Kidney (tissue), 14 donors: Measurements from ENCODE around the gene STKLD1. TPM values are rescaled to one million over a fixed set of nuclear protein-coding genes. Genes with fewer than 3 reads are reported as not detected.

Experiments used
- DNase-seq, 5 donors: peaks; one replicate each; pipeline ENCODE4 v3.0.0-alpha.2; 2013 to 2020
- FAIRE-seq: peaks from 2 replicates; lab custom pipeline; 2012; peaks lifted over from hg19 to GRCh38; lab: Jason Lieb, UNC
- H3K27ac ChIP-seq, 2 donors: one replicate each; pipeline ENCODE4 v1.7.0; 2013; ENCODE audit warnings: low read depth in 2 of 2, low read length in 2 of 2, inconsistent platforms in 1 of 2
- H3K27me3 ChIP-seq: one replicate; pipeline ENCODE4 v1.7.1; 2013; ENCODE audit warnings: low read length, inconsistent platforms; ENCODE audit not compliant: control insufficient read depth, insufficient read depth
- H3K36me3 ChIP-seq, 3 donors: one replicate each; pipeline versions ENCODE4 v1.7.0 to v1.7.1; 2013; ENCODE audit warnings: low read length in 3 of 3, control low read depth in 1 of 3, inconsistent platforms in 1 of 3; ENCODE audit not compliant: insufficient read depth in 3 of 3, control insufficient read depth in 2 of 3
- H3K4me1 ChIP-seq, 3 donors: one replicate each; pipeline versions ENCODE4 v1.7.0 to v1.7.1; 2013; ENCODE audit warnings: low read length in 3 of 3, inconsistent platforms in 1 of 3, low read depth in 1 of 3; ENCODE audit not compliant: control insufficient read depth in 2 of 3, insufficient read depth in 2 of 3
- H3K4me3 ChIP-seq, 3 donors: one replicate each; pipeline versions ENCODE4 v1.7.0 to v1.8.1; 2013; ENCODE audit warnings: low read length in 3 of 3, control low read depth in 1 of 3, inconsistent platforms in 1 of 3
- H3K9ac ChIP-seq, 3 donors: one replicate each; pipeline versions ENCODE4 v1.7.0 to v1.7.1; 2013; ENCODE audit warnings: low read length in 3 of 3, control low read depth in 1 of 3, inconsistent platforms in 1 of 3
- H3K9me3 ChIP-seq, 3 donors: one replicate each; pipeline versions ENCODE4 v1.7.0 to v1.7.1; 2013; ENCODE audit warnings: low read length in 3 of 3, control low read depth in 1 of 3, inconsistent platforms in 1 of 3; ENCODE audit not compliant: control insufficient read depth in 2 of 3, insufficient read depth in 1 of 3
- CTCF ChIP-seq: IDR thresholded peaks from 3 replicates; pipeline ENCODE4 v1.5.1; 2012; ENCODE audit warnings: mild to moderate bottlenecking, moderate library complexity, borderline replicate concordance; ENCODE audit not compliant: insufficient read depth; ENCODE audit errors: extremely low read depth
- intact Hi-C: fragments of 100-400 bp; cut with DNase I; formaldehyde crosslinking; loops from one replicate; pipeline ENCODE4 v1.11.1; 2022
- polyA plus RNA-seq: library from polyadenylated mRNA; stranded (reverse); fragments of 350-450 nt; fragmentation: Illumina TruSeq; extraction: RNeasy Lipid Tissue Mini Kit (QIAGEN cat#74804); gene quantifications from one replicate; pipeline ENCODE4 v1.2.3, GENCODE V29; 2014; ENCODE audit warnings: low read depth, low replicate concordance; ENCODE audit not compliant: insufficient read depth
- total RNA-seq: library from RNA; stranded (reverse); fragmentation: NEBNext Ultra II Directional; extraction: Animal tissue kit (Norgen Biotek cat#: 25700); gene quantifications from one replicate; pipeline ENCODE4 v1.2.1, GENCODE V29; 2021
- donor health status: control.
- donor health status: control.
- donor health status: control.
- donor health status: control.
- donor health status: control.
- donor health status: DM: yes; HTN: yes; CAD: no.
- donor health status: Normal renal cell carcinoma (clear cell type).

The STKLD1 gene
- total and polyA plus RNA-seq, 2 donors from 2014 or later: 1.9 to 4.0 TPM

- Histone ChIP-seq H3K9ac (peak within 1 kb of the TSS; percentile 91 to 99 (median 92)), H3K27ac (peak within 1 kb of the TSS; percentile 84 to 96), H3K4me3 (peak within 1 kb of the TSS; percentile 76 to 99 (median 93)), H3K9me3 (no peaks in the 10 kb centered on the region), H3K4me1 (peaks cover 4 to 19% (median 5%) of the 10 kb centered on the region in 3 donors), H3K27me3 (no peaks in the 10 kb centered on the region), H3K36me3 (peaks cover 10 to 58% (median 32%) of the 10 kb centered on the region in 3 donors)
- intact Hi-C loops: no loop called here
- no peak for FAIRE-seq
- peak; percentile 96 to 99 (median 97) for DNase-seq
- TF ChIP-seq CTCF: no peak
These were observed 28.0 kb upstream of the STKLD1 start, which contains the start of the genes MED22 and RPL7A for GRCh38 chr9:133347985-133348717. MED22 (minus strand) TSS chr9:133348131; CDS start chr9:133346662, 1,469 bp downstream. RPL7A (plus strand) TSS chr9:133348218; CDS start chr9:133348244, 26 bp downstream.

GRCh38 chr9:133348718-133349573 lies 27.2 kb upstream of the STKLD1 start:
- DNase-seq (no peak), FAIRE-seq (no peak)
- intact Hi-C loops: no loop called here
- H3K9me3 ChIP-seq: no peaks in the 10 kb centered on the region
- peak overlapping the region; percentile 91 to 99 (median 92) for H3K9ac ChIP-seq
- peaks cover 4 to 19% (median 5%) of the 10 kb centered on the region in 3 donors for H3K4me1 ChIP-seq
- TF ChIP-seq CTCF: no peak
- peak overlapping the region; percentile 76 to 99 (median 93) for H3K4me3 ChIP-seq
- H3K36me3 ChIP-seq: peaks cover 10 to 50% (median 29%) of the 10 kb centered on the region in 3 donors
- no peaks in the 10 kb centered on the region for H3K27me3 ChIP-seq
- peak overlapping the region; percentile 84 to 96 for H3K27ac ChIP-seq

- Histone ChIP-seq H3K36me3 (peaks cover 10 to 41% (median 29%) of the 10 kb centered on the region in 3 donors), H3K4me1 (peaks cover 4 to 22% (median 5%) of the 10 kb centered on the region in 3 donors), H3K9ac (no peak overlapping the region), H3K4me3 (no peak overlapping the region), H3K9me3 (no peaks in the 10 kb centered on the region), H3K27ac (no peak overlapping the region), H3K27me3 (no peaks in the 10 kb centered on the region)
- peak in 1 of 5 donors; percentile 27 for DNase-seq
- TF ChIP-seq CTCF: no peak
- no peak for FAIRE-seq
- intact Hi-C loops: no loop called here
These were observed 26.1 kb upstream of the STKLD1 start for GRCh38 chr9:133349965-133350616.
